ENCODE data around the gene FNDC3A.
"Not testable (repeated sequence)": the region's sequence is repeated elsewhere in the genome, so short reads cannot be mapped to it uniquely, and the experiment has no call there.

Gene FNDC3A

DNA sequence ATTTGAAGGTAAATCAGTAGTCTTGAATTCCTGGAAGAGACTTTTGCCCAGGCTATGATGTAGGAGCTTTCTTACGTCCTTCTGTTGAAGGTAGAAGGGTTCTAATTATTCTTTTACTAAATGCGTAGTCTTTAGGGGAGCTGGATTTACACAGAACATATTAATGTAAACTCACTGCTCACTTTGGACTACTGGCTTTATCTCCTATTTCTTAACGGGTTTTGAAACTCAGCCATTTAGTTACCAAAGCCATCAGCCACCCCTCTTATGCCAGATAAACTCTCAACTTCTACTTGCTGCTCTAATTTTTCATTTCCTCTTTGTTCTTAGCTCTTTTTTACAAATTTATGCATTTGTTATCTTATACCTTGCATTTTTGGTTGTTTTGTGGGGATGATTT lies 81.5 kb downstream of the FNDC3A start:
- Histone ChIP-seq H4K20me1 (ENCODE audit: insufficient read depth, low read length) (no peaks in the 10 kb centered on the region; the same call in 1 of the 2 replicates), H3K79me2 (ENCODE audit: low read length) (peaks cover 31% of the 10 kb centered on the region), H3K36me3 (replicated peaks; ENCODE audit: insufficient read depth, low read length) (no peaks in the 10 kb centered on the region), H3K9ac (ENCODE audit: low read length) (no peak overlapping the region), H3F3A (ENCODE audit: insufficient read depth, low read length) (no peaks in the 10 kb centered on the region), H3K27me3 (replicated peaks; ENCODE audit: insufficient read depth, low read length) (no peaks in the 10 kb centered on the region), H3K9me3 (replicated peaks; ENCODE audit: insufficient read depth, low read length) (no peaks in the 10 kb centered on the region), H3K9me2 (replicated peaks; ENCODE audit: insufficient read depth, low read length) (no peaks in the 10 kb centered on the region), H3K4me1 (ENCODE audit: low read length) (peaks cover 6% of the 10 kb centered on the region; the same call in 1 of the 2 replicates), H2AFZ (ENCODE audit: low read length) (no peak overlapping the region), H3K4me3 (ENCODE audit: low read length) (no peak overlapping the region), H3K27ac (ENCODE audit: low read length) (no peak overlapping the region), H3K4me2 (ENCODE audit: low read depth, low read length) (no peak overlapping the region)
- DNase-seq = no peak
- TF ChIP-seq EZH2phosphoT487 (IDR thresholded peaks at IDR 0.05; ENCODE audit: low read length) (no peak), EZH2 (optimal IDR thresholded peaks at IDR 0.05; ENCODE audit: low read depth, low read length) (no peak)
- TF ChIP-seq, protein P1, sequence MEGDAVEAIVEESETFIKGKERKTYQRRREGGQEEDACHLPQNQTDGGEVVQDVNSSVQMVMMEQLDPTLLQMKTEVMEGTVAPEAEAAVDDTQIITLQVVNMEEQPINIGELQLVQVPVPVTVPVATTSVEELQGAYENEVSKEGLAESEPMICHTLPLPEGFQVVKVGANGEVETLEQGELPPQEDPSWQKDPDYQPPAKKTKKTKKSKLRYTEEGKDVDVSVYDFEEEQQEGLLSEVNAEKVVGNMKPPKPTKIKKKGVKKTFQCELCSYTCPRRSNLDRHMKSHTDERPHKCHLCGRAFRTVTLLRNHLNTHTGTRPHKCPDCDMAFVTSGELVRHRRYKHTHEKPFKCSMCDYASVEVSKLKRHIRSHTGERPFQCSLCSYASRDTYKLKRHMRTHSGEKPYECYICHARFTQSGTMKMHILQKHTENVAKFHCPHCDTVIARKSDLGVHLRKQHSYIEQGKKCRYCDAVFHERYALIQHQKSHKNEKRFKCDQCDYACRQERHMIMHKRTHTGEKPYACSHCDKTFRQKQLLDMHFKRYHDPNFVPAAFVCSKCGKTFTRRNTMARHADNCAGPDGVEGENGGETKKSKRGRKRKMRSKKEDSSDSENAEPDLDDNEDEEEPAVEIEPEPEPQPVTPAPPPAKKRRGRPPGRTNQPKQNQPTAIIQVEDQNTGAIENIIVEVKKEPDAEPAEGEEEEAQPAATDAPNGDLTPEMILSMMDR (IDR thresholded peaks at IDR 0.05; ENCODE audit: low read length) = no peak

DNA sequence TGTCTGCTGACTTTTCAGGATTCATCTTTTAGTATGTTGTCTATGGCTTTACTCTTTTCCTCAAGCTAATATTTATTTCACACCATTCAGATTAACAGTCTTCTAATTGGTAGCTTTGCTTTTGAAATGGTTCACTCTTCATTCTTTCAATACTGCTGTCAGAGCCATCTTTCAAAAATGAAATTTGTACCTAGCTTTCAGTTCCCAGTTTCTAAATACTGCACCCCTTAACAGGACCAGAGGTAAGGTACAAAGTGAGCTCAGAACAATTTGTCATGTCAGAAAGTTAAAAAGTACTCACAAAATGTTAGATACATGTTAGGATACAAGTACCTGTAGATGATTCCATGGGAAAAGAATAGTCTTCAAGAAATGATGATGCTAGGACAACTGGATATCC lies 83.0 kb downstream of the FNDC3A start:
- no peak overlapping the region for H3K4me2 ChIP-seq (ENCODE audit: low read depth, low read length)
- H3K79me2 ChIP-seq (ENCODE audit: low read length) = peaks cover 22% of the 10 kb centered on the region
- no peak overlapping the region for H2AFZ ChIP-seq (ENCODE audit: low read length)
- TF ChIP-seq EZH2phosphoT487 (IDR thresholded peaks at IDR 0.05; ENCODE audit: low read length) (no peak), EZH2 (optimal IDR thresholded peaks at IDR 0.05; ENCODE audit: low read depth, low read length) (no peak)
- TF ChIP-seq, protein P1 (IDR thresholded peaks at IDR 0.05; ENCODE audit: low read length) = no peak
- no peak overlapping the region for H3K9ac ChIP-seq (ENCODE audit: low read length)
- H3F3A ChIP-seq (ENCODE audit: insufficient read depth, low read length) = no peaks in the 10 kb centered on the region
- H4K20me1 ChIP-seq (ENCODE audit: insufficient read depth, low read length) = no peaks in the 10 kb centered on the region
- H3K27ac ChIP-seq (ENCODE audit: low read length) = no peak overlapping the region
- H3K9me2 ChIP-seq (replicated peaks; ENCODE audit: insufficient read depth, low read length) = no peaks in the 10 kb centered on the region
- no peaks in the 10 kb centered on the region for H3K36me3 ChIP-seq (replicated peaks; ENCODE audit: insufficient read depth, low read length)
- H3K27me3 ChIP-seq (replicated peaks; ENCODE audit: insufficient read depth, low read length) = no peaks in the 10 kb centered on the region
- H3K4me3 ChIP-seq (ENCODE audit: low read length) = no peak overlapping the region
- no peak for DNase-seq
- H3K9me3 ChIP-seq (replicated peaks; ENCODE audit: insufficient read depth, low read length) = no peaks in the 10 kb centered on the region
- H3K4me1 ChIP-seq (ENCODE audit: low read length) = peaks cover 6% of the 10 kb centered on the region; the same call in 1 of the 2 replicates

DNA sequence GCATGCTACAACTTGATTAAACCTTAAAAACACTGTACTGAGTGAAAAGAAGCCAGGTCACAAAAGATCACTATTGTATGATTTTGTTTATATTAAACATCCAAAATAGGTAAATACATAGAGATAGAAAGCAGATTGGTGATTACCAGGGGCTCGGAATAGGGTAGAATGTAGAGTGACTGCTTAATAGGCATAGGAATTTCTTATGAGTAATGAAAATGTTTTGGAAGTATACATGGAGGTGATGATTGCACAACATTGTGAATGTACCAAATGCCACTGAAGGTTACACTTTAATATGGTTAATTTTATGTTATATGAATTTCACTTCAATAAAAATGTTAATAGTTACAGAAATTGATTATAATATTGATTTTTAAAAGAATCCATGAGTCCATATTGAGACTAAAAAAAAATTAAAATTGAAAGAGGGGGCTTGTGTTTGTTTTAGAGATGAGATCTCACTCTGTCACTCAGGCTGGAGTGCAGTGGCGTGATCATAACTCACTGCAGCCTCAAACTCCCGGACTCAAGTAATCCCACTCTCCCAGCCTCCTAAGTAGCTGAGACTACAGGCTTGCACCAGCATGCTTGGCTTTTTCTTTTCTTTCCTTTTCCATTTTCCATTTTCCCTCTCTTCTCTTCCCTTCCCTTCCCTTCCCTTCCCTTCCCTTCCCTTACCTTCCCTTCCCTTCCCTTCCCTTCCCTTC lies 85.1 kb downstream of the FNDC3A start:
- Histone ChIP-seq H3K79me2 (ENCODE audit: low read length) (peaks cover 26% of the 10 kb centered on the region), H3K27ac (ENCODE audit: low read length) (no peak overlapping the region)

GRCh38 chr13:49061388-49061752 lies 85.7 kb downstream of the FNDC3A start:
- peaks cover 28% of the 10 kb centered on the region for H3K79me2 ChIP-seq (ENCODE audit: low read length)
- H3K4me3 ChIP-seq (ENCODE audit: low read length); H3K36me3 ChIP-seq (replicated peaks; ENCODE audit: insufficient read depth, low read length); H3K4me1 ChIP-seq (ENCODE audit: low read length); H3K27me3 ChIP-seq (replicated peaks; ENCODE audit: insufficient read depth, low read length); H3K4me2 ChIP-seq (ENCODE audit: low read depth, low read length); H3K9me3 ChIP-seq (replicated peaks; ENCODE audit: insufficient read depth, low read length); H2AFZ ChIP-seq (ENCODE audit: low read length); H3K9ac ChIP-seq (ENCODE audit: low read length); H3F3A ChIP-seq (ENCODE audit: insufficient read depth, low read length); DNase-seq; H4K20me1 ChIP-seq (ENCODE audit: insufficient read depth, low read length); H3K27ac ChIP-seq (ENCODE audit: low read length); H3K9me2 ChIP-seq (replicated peaks; ENCODE audit: insufficient read depth, low read length): not testable (repeated sequence)

More for the DNA sequence above, 85.1 kb downstream of the FNDC3A start:
- Histone ChIP-seq H3K9me2 (replicated peaks; ENCODE audit: insufficient read depth, low read length) (no peaks in the 10 kb centered on the region), H3K4me2 (ENCODE audit: low read depth, low read length) (no peak overlapping the region), H3K36me3 (replicated peaks; ENCODE audit: insufficient read depth, low read length) (no peaks in the 10 kb centered on the region), H3K27me3 (replicated peaks; ENCODE audit: insufficient read depth, low read length) (no peaks in the 10 kb centered on the region), H3K9ac (ENCODE audit: low read length) (no peak overlapping the region), H3F3A (ENCODE audit: insufficient read depth, low read length) (no peaks in the 10 kb centered on the region), H3K9me3 (replicated peaks; ENCODE audit: insufficient read depth, low read length) (no peaks in the 10 kb centered on the region), H2AFZ (ENCODE audit: low read length) (no peak overlapping the region), H3K4me3 (ENCODE audit: low read length) (no peak overlapping the region), H3K4me1 (ENCODE audit: low read length) (peaks cover 6% of the 10 kb centered on the region; the same call in 1 of the 2 replicates), H4K20me1 (ENCODE audit: insufficient read depth, low read length) (no peaks in the 10 kb centered on the region)
- no peak for DNase-seq
- TF ChIP-seq, protein P1 (IDR thresholded peaks at IDR 0.05; ENCODE audit: low read length) = no peak
- TF ChIP-seq EZH2 (optimal IDR thresholded peaks at IDR 0.05; ENCODE audit: low read depth, low read length) = no peak

All from MM.1S (cell line).